ENCODE results near the gene SLC12A8.

DNA sequence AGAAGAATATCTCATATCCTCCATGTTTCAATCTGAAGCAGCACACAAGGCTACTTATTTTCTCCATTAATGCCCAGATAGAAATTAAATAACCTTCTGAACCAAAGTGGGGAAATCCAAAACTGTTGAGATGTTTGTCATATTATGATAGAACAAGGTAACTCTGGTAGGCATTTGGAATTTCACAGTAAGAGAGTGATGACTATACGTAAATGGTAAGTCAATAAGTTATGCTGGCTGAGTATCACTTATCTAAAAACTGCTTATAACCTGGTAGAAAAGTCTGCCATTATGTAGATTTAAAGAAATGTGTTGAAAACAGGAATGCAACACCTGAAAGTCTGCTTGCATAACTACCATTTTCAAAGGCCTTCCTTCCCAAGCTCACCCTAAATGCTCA, 17.2 kb upstream of the SLC12A8 start:
- TF ChIP-seq POLR2AphosphoS5 (IDR thresholded peaks at IDR 0.05; ENCODE audit: low read depth) (no peak), EZH2 (IDR thresholded peaks at IDR 0.05; ENCODE audit: low read depth, unreplicated experiment) (no peak), ZNF462 (CRISPR knock-in tag; IDR thresholded peaks at IDR 0.05) (no peak), CREB1 (CRISPR knock-in tag; IDR thresholded peaks at IDR 0.05; ENCODE audit: low read depth) (no peak), EZH2phosphoT487 (IDR thresholded peaks at IDR 0.05; ENCODE audit: unreplicated experiment) (no peak), ZNF331 (CRISPR knock-in tag; IDR thresholded peaks at IDR 0.05; ENCODE audit: low read depth) (no peak), JUNB (IDR thresholded peaks at IDR 0.05; ENCODE audit: unreplicated experiment) (no peak), ZNF114 (CRISPR knock-in tag; IDR thresholded peaks at IDR 0.05) (no peak)
- TF ChIP-seq, protein P1, sequence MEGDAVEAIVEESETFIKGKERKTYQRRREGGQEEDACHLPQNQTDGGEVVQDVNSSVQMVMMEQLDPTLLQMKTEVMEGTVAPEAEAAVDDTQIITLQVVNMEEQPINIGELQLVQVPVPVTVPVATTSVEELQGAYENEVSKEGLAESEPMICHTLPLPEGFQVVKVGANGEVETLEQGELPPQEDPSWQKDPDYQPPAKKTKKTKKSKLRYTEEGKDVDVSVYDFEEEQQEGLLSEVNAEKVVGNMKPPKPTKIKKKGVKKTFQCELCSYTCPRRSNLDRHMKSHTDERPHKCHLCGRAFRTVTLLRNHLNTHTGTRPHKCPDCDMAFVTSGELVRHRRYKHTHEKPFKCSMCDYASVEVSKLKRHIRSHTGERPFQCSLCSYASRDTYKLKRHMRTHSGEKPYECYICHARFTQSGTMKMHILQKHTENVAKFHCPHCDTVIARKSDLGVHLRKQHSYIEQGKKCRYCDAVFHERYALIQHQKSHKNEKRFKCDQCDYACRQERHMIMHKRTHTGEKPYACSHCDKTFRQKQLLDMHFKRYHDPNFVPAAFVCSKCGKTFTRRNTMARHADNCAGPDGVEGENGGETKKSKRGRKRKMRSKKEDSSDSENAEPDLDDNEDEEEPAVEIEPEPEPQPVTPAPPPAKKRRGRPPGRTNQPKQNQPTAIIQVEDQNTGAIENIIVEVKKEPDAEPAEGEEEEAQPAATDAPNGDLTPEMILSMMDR (conservative IDR thresholded peaks at IDR 0.05; ENCODE audit: low read depth in 2 of 2), result no peak
- TF ChIP-seq, protein P2, sequence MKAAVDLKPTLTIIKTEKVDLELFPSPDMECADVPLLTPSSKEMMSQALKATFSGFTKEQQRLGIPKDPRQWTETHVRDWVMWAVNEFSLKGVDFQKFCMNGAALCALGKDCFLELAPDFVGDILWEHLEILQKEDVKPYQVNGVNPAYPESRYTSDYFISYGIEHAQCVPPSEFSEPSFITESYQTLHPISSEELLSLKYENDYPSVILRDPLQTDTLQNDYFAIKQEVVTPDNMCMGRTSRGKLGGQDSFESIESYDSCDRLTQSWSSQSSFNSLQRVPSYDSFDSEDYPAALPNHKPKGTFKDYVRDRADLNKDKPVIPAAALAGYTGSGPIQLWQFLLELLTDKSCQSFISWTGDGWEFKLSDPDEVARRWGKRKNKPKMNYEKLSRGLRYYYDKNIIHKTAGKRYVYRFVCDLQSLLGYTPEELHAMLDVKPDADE (IDR thresholded peaks at IDR 0.05), result no peak
- TF ChIP-seq, protein P3, sequence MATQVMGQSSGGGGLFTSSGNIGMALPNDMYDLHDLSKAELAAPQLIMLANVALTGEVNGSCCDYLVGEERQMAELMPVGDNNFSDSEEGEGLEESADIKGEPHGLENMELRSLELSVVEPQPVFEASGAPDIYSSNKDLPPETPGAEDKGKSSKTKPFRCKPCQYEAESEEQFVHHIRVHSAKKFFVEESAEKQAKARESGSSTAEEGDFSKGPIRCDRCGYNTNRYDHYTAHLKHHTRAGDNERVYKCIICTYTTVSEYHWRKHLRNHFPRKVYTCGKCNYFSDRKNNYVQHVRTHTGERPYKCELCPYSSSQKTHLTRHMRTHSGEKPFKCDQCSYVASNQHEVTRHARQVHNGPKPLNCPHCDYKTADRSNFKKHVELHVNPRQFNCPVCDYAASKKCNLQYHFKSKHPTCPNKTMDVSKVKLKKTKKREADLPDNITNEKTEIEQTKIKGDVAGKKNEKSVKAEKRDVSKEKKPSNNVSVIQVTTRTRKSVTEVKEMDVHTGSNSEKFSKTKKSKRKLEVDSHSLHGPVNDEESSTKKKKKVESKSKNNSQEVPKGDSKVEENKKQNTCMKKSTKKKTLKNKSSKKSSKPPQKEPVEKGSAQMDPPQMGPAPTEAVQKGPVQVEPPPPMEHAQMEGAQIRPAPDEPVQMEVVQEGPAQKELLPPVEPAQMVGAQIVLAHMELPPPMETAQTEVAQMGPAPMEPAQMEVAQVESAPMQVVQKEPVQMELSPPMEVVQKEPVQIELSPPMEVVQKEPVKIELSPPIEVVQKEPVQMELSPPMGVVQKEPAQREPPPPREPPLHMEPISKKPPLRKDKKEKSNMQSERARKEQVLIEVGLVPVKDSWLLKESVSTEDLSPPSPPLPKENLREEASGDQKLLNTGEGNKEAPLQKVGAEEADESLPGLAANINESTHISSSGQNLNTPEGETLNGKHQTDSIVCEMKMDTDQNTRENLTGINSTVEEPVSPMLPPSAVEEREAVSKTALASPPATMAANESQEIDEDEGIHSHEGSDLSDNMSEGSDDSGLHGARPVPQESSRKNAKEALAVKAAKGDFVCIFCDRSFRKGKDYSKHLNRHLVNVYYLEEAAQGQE (IDR thresholded peaks at IDR 0.05; ENCODE audit: unreplicated experiment), result no peak
